Hematopoietic multipotent progenitor cell treated with erythropoietin and hydrocortisone succinate and interleukin-3 and kit ligand, for 8 days (in vitro differentiated cells): ENCODE results near the gene FGF21.

Source experiments
- DNase-seq: peaks from one replicate; pipeline ENCODE4 v3.0.0-alpha.2; 2015

FGF21 gene

GRCh38 chr19:48728911-48729664, 26.2 kb upstream of the FGF21 start:
- DNase-seq: no peak

- no peak for DNase-seq
Measured at GRCh38 chr19:48731452-48731851, 23.9 kb upstream of the FGF21 start.

GRCh38 chr19:48734625-48735024, 20.7 kb upstream of the FGF21 start:
- DNase-seq: no peak

- no peak for DNase-seq
Measured at GRCh38 chr19:48735031-48735615, 20.2 kb upstream of the FGF21 start.

- DNase-seq: peak; percentile 53
Measured at GRCh38 chr19:48737360-48737998, 17.8 kb upstream of the FGF21 start.

DNA sequence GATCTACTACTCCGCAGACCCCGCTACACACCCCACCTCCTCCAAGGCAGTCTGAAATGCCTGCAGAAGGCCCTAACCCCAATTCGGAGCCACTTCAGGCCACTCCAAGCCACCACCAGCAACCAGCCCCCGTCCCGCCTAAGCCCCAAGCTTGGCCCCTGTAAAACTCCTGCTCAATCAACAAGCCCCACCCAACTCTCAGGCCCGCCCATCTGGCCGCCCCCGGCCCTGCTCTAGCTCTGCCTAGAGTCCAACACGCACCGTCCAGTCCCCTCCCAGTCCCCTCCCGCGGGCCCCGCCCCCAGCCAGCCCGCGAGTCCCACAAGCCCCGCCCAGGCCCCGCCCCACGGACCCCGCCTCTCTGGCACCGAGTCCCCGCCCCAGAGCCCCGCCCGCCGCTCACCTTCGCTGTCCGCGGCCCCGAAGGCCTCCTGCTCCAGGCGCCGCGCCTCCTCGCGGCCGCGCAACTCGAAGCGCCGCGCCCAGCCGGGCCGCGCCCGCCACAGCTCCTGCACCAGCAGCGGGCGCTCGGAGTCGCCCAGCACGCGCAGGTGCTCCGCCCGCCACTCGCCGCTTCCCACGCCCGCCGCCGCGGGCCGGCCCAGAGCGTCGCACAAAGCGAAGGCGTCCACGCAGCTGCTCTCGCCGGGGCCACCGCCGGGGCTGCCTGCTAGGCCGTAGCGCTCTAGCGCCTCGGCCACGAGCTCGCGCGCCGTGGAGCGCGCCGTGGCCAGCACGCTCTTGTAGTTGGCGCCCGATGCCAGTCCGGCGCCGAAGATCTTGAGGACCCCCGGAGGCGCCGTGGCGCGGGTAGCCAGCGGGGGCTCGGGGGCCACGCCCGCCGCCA, 16.5 kb upstream of the FGF21 start:
- DNase-seq: peak; percentile 85

DNA sequence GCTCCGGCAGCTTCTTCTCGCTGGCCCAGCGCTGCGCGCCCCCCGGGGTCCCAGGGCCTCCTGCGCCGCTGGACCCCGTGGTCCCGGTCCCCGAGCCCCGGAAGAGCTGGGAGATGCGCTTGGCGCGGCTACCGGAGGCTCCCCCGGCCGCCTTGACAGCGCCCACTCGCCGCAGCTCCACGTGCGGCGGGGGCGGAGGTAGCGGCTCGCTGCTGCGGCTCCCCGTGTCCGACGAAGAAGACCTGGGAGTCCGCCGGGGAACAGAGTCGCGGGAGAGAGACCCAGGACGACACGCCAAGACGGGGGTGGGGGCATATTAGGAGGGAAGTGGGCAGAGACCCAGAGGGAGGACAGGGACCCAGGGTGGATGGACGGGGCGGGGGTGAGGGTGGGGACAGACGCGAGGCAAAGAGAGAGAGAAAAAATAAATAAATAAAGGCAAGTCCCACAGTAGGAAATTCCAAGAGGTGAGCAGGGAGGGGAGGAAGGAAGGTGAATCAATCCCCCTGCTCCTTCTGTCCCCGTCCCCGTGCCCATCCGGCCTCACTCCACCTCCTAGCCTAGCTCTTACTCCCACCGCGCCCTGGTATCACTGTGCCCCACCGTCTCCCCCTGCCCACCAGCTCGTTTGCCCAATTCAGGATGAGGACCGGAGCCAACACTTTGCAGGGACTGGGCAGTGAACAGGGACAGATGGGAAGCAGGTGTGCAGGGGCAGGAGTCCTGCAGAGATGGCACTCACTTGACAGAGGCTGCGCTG, 15.7 kb upstream of the FGF21 start:
- no peak for DNase-seq

DNA sequence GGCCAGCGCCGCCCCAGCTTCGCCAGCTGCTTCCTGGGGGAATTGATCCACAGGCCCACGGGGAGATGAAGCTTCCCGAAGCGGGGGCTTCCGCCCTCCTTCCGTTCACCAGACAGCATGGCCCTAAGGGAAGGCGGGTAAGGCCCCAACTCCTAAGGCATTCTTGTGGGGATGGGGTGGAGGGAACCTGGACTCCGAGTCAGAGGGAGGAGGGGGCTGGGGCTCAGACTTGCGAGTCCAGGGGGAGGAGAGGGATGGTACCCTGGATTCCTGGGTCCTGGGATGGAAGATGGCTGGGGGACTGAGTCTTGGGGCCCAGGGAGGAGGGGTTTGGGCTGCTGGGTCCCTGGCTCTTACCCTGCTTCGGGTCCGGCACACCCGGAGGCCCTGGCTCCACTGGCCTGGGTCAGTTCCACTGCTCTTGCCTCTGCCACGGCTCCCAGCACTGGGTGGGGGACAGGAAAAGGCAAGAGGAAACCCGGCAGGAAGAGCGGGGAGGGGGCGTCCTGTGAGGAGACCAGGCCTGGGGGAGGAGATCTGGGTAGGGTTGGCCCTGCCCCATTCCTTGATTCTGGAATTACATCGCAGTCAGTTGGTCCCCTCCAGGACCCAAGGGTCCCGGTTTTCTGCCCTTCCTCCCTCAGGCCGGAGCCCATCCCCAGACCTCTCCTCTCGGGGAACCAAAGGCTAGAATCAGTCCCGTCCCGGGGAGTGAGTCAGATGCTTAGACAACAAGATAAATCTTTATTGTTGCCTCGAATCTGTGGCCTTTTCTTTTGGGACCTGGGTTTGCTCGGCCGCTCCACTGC, 15.0 kb upstream of the FGF21 start, which contains the start of gene RASIP1:
Gene RASIP1 (minus strand): TSS at position 447 of the 809 bp plus-strand sequence. CDS start 328 bp downstream, at position 119.
- no peak for DNase-seq

- peak; percentile 90 for DNase-seq
Measured at GRCh38 chr19:48741129-48741999, 14.0 kb upstream of the FGF21 start.

GRCh38 chr19:48742096-48742495, 13.2 kb upstream of the FGF21 start:
- no peak for DNase-seq

DNA sequence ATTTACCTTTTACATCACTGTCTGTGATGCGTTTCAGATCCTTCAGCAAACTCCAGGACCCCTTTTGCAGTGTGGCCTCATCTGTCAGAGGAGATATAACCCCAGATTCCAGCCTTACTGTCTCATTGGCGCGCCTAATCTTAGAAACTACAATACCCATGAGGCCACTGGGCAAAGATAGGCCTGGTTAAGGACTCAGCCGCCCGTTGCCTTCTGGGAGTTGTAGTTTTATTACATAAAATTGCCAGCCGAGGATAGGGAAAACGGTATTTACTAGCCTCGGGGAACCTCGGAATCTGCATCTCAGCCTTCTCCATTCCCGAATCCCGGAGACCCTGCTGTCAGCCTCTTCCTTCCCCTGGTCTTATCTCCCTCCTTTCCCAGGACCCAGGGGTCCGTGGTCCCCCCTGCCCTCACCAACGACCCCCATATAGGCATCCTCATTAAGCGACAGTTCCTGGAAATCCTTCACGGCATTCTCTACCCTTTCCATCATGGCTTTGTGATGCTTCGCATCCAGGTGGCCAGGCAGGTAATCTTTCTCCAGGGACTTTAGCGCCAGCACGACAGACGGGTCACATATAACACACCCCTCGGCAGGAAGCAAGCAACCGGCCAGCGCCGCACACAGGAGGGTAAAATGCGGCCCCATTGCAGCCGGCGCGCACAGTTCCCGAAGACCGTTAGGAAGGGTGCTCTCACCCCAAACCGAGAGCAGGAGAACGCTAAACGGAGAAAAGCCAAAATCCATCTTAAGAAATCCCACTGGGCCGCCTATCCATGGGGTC, 9.9 kb upstream of the FGF21 start:
- peak; percentile 87 for DNase-seq

- DNase-seq: no peak
Measured at GRCh38 chr19:48746110-48746509, 9.2 kb upstream of the FGF21 start.

DNA sequence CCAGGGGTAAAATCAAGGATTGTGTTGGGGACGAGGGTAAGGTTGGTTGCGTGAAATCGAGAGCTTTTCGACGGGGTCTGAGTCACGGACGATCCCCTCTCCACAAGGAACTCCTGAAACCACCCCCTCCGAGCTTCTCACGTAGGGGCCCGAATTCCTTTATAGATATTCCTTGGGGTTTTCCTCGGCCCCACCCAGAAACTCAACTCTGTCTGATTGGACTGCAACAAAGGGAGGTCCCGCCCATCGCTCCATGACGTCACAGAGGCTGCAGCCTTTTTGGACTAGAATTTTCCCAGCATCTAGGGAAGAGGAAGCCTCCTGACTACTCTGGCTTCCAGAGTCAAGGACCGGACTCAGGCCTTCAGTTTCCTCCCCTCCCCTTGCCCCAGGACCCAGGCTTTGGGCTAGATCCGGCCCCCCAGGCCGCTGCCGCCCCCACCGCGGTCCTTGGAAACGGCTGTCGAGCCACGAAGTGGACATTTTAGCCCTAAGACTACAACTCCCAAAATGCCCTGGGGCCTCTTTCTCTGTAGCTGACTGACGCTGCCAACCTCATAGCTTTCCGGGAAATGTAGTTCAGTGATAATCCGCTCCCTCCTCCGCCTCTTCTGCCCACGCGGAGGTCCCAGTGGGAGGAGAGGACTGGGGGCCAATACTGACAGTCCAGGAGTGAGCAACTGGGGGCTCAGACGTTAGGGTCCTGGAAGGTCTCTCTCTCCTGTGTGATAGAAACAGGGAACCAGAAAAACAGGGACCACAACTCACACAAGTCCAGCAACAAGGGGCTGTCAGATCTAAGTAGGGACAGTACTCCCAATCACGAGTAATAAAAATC, 8.4 kb upstream of the FGF21 start, which contains the start of gene IZUMO1:
Gene IZUMO1 (minus strand): TSS at position 172 of the 838 bp plus-strand sequence. CDS start 1,050 bp downstream, outside the sequence.
- DNase-seq: peak; percentile 93

DNA sequence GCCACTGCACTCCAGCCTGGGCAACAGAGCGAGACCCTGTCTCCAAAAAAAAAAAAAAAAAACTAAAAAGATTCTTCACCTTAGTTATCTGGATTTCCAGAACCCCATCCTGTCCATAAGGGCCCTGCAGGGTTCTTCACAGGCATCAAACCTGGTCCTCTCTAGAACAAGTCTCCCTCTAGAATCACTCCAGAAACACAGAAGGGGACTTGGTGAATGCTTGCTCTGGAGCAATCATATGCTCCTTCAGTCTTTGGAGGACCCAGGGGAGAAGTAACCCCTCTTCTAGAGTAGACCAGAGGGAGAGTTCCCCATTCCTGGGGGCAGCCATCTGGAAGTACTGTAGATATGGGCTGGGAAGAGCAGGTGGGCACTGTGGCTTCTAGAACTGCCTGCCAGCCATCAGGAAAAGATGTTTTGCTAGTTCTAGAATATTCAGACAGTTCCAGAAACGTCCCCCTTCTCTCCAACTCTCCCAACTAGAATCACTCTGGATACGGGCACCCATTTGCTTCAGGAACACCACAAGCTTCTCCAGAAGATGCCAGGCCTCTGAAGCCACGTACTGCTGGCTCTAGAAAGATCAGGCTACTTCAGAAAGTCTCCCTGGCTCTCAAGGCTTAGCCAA, 5.6 kb upstream of the FGF21 start:
- DNase-seq: no peak

DNA sequence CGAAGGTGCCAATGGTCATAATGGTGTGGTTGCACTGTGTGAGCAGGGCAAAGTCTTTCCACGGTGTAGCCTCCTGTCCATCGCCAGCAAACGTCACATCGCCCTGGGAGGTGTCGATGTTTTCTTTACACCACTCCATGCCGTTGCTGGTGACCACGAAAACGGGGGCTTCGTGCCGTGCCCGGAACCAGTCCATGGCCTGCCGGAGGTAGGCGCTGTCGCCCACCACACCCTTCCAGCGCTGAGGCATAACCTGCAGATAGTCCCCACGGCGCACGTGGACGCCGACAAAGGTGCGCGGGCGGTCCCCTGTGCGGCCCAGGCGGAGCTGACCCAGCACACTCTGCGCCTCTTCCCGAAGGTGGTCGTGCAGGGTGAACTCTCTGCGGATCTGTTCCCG, 5.0 kb upstream of the FGF21 start:
- no peak for DNase-seq

- DNase-seq: peak; percentile 57
Measured at GRCh38 chr19:48750771-48751504, 4.4 kb upstream of the FGF21 start.

GRCh38 chr19:48751845-48752495, 3.4 kb upstream of the FGF21 start:
- peak; percentile 57 for DNase-seq
